K562 (cell line): ENCODE data around the gene MLX. TPM values are rescaled to one million over a fixed set of nuclear protein-coding genes. Genes with fewer than 3 reads are reported as not detected.

Experiments used
- IRF9 ChIP-seq: fragments of 450-650 bp; IDR thresholded peaks from 2 replicates; pipeline ENCODE4 v1.6.1; 2016; ENCODE audit warnings: missing biosample characterization, missing genetic modification characterization
- POLR2G ChIP-seq: fragments of 200-400 bp; formaldehyde crosslinking; IDR thresholded peaks from 2 replicates; pipeline ENCODE4 v1.6.1; 2017; ENCODE audit warnings: low read depth, mild to moderate bottlenecking, antibody characterized with exemption, low read length, moderate library complexity
- POLR2H ChIP-seq: IDR thresholded peaks from 2 replicates; pipeline ENCODE4 v1.6.1; 2016; ENCODE audit warnings: missing genetic modification characterization, low read depth, mild to moderate bottlenecking, control low read depth, missing compliant biosample characterization, moderate library complexity
- ZBTB49 ChIP-seq: sonication (generic); formaldehyde crosslinking; IDR thresholded peaks from 2 replicates; pipeline ENCODE4 v1.8.0; 2022; ENCODE audit warnings: missing genetic modification reagents, mild to moderate bottlenecking, borderline replicate concordance
- ZNF589 ChIP-seq: fragments of 200-800 bp; sonication (Bioruptor generic); IDR thresholded peaks from 2 replicates; pipeline ENCODE4 v1.6.1; 2016; ENCODE audit warnings: low read depth, missing genetic modification characterization, missing compliant biosample characterization
- polyA plus RNA-seq, 8 experiments: library from polyadenylated mRNA; depleted of rRNA in 4 of 8; stranded (reverse) in 5 of 8; unstranded in 3 of 8; fragments of >200 nt; fragmentation: Nextera tagmentation in 2 of 8; fragmentation: Illumina TruSeq in 1 of 8; extraction: Ambion mirVana in 2 of 8; extraction: Trizol in 1 of 8; gene quantifications; 2 replicates each; pipeline versions ENCODE4 v1.2.1 to v1.2.3, GENCODE V29; 2011 to 2014; ENCODE audit warnings: inconsistent platforms in 1 of 8, missing spikeins in 1 of 8
- total RNA-seq, 7 experiments: library from RNA; depleted of rRNA in 6 of 7; stranded (reverse); fragments of >200 nt in 6 of 7; fragmentation: Illumina TruSeq in 2 of 7; extraction: Trizol in 2 of 7; gene quantifications; 2 replicates each; pipeline versions ENCODE4 v1.2.1 to v1.2.3, GENCODE V29; 2011 to 2021; ENCODE audit warnings: low replicate concordance in 1 of 7
- TF ChIP-seq, protein P1 (sequence below): sonication (generic); formaldehyde crosslinking; IDR thresholded peaks from 2 replicates; pipeline ENCODE4 v1.9.0; 2022; ENCODE audit warnings: mild to moderate bottlenecking, missing genetic modification reagents
- TF ChIP-seq, protein P2 (sequence below): fragments of 250-450 bp; sonication (Bioruptor Pico); IDR thresholded peaks from 2 replicates; pipeline ENCODE4 v1.5.0; 2021
- TF ChIP-seq, protein P3 (sequence below): fragments of 450-650 bp; IDR thresholded peaks from 2 replicates; pipeline ENCODE4 v1.6.1; 2016; ENCODE audit warnings: mild to moderate bottlenecking, moderate library complexity

Gene MLX
- total and polyA plus RNA-seq, 9 of the 15 experiments (the other 6 are each of a cell fraction or from before 2014, with no cell fraction given): 42.9 to 100 (median 58.9) TPM

- TF ChIP-seq POLR2H (tag): peak; percentile 23; the same call in 1 of the 2 replicates
- TF ChIP-seq, protein P1, sequence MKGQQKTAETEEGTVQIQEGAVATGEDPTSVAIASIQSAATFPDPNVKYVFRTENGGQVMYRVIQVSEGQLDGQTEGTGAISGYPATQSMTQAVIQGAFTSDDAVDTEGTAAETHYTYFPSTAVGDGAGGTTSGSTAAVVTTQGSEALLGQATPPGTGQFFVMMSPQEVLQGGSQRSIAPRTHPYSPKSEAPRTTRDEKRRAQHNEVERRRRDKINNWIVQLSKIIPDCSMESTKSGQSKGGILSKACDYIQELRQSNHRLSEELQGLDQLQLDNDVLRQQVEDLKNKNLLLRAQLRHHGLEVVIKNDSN (CRISPR knock-in tag): peak; percentile 63
- TF ChIP-seq, protein P2, sequence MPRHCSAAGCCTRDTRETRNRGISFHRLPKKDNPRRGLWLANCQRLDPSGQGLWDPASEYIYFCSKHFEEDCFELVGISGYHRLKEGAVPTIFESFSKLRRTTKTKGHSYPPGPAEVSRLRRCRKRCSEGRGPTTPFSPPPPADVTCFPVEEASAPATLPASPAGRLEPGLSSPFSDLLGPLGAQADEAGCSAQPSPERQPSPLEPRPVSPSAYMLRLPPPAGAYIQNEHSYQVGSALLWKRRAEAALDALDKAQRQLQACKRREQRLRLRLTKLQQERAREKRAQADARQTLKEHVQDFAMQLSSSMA (CRISPR knock-in tag): no peak
- peak; percentile 83 for TF ChIP-seq ZNF589 (CRISPR knock-in tag)
- 0 out of 2 replicates have a peak, but pooled peaks have one; percentile 31 for TF ChIP-seq POLR2G
- TF ChIP-seq IRF9 (tag): no peak
- TF ChIP-seq, protein P3, sequence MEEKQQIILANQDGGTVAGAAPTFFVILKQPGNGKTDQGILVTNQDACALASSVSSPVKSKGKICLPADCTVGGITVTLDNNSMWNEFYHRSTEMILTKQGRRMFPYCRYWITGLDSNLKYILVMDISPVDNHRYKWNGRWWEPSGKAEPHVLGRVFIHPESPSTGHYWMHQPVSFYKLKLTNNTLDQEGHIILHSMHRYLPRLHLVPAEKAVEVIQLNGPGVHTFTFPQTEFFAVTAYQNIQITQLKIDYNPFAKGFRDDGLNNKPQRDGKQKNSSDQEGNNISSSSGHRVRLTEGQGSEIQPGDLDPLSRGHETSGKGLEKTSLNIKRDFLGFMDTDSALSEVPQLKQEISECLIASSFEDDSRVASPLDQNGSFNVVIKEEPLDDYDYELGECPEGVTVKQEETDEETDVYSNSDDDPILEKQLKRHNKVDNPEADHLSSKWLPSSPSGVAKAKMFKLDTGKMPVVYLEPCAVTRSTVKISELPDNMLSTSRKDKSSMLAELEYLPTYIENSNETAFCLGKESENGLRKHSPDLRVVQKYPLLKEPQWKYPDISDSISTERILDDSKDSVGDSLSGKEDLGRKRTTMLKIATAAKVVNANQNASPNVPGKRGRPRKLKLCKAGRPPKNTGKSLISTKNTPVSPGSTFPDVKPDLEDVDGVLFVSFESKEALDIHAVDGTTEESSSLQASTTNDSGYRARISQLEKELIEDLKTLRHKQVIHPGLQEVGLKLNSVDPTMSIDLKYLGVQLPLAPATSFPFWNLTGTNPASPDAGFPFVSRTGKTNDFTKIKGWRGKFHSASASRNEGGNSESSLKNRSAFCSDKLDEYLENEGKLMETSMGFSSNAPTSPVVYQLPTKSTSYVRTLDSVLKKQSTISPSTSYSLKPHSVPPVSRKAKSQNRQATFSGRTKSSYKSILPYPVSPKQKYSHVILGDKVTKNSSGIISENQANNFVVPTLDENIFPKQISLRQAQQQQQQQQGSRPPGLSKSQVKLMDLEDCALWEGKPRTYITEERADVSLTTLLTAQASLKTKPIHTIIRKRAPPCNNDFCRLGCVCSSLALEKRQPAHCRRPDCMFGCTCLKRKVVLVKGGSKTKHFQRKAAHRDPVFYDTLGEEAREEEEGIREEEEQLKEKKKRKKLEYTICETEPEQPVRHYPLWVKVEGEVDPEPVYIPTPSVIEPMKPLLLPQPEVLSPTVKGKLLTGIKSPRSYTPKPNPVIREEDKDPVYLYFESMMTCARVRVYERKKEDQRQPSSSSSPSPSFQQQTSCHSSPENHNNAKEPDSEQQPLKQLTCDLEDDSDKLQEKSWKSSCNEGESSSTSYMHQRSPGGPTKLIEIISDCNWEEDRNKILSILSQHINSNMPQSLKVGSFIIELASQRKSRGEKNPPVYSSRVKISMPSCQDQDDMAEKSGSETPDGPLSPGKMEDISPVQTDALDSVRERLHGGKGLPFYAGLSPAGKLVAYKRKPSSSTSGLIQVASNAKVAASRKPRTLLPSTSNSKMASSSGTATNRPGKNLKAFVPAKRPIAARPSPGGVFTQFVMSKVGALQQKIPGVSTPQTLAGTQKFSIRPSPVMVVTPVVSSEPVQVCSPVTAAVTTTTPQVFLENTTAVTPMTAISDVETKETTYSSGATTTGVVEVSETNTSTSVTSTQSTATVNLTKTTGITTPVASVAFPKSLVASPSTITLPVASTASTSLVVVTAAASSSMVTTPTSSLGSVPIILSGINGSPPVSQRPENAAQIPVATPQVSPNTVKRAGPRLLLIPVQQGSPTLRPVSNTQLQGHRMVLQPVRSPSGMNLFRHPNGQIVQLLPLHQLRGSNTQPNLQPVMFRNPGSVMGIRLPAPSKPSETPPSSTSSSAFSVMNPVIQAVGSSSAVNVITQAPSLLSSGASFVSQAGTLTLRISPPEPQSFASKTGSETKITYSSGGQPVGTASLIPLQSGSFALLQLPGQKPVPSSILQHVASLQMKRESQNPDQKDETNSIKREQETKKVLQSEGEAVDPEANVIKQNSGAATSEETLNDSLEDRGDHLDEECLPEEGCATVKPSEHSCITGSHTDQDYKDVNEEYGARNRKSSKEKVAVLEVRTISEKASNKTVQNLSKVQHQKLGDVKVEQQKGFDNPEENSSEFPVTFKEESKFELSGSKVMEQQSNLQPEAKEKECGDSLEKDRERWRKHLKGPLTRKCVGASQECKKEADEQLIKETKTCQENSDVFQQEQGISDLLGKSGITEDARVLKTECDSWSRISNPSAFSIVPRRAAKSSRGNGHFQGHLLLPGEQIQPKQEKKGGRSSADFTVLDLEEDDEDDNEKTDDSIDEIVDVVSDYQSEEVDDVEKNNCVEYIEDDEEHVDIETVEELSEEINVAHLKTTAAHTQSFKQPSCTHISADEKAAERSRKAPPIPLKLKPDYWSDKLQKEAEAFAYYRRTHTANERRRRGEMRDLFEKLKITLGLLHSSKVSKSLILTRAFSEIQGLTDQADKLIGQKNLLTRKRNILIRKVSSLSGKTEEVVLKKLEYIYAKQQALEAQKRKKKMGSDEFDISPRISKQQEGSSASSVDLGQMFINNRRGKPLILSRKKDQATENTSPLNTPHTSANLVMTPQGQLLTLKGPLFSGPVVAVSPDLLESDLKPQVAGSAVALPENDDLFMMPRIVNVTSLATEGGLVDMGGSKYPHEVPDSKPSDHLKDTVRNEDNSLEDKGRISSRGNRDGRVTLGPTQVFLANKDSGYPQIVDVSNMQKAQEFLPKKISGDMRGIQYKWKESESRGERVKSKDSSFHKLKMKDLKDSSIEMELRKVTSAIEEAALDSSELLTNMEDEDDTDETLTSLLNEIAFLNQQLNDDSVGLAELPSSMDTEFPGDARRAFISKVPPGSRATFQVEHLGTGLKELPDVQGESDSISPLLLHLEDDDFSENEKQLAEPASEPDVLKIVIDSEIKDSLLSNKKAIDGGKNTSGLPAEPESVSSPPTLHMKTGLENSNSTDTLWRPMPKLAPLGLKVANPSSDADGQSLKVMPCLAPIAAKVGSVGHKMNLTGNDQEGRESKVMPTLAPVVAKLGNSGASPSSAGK: no peak
- no peak for TF ChIP-seq ZBTB49 (CRISPR knock-in tag)
Observed at GRCh38 chr17:42519546-42520491, 47.1 kb upstream of the MLX start (continued).
